GM19463 (cell line): ENCODE data around the gene CACNG5.

Experiments
- ATAC-seq: cut with Tn5 transposase; IDR thresholded peaks from one replicate; pipeline ENCODE4 v1.9.1; 2021; ENCODE audit warnings: mild to moderate bottlenecking, moderate library complexity; ENCODE audit not compliant: unreplicated experiment

Gene CACNG5

GRCh38 chr17:66819466-66819865 is 15.5 kb upstream of the CACNG5 start:
- no peak for ATAC-seq

GRCh38 chr17:66822009-66822408 is 12.9 kb upstream of the CACNG5 start:
- ATAC-seq = no peak

DNA sequence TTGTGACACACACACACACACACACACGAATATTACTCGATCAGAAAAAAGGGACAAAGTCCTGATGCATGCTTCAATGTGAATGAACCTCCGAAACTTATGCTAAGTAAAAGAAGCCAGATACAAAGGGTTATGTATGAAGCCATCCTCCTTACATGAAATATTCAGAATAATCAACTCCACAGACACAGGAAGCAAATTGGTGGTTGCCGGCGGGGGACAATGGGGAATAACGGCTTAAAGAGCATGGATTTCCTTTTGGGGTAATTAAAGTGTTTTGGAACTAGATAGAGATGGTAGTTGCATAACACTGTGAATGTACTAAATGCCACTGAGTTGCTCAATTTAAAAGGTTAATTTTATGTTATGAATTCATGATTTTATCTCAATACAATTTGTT is 8.1 kb upstream of the CACNG5 start:
- ATAC-seq = no peak

DNA sequence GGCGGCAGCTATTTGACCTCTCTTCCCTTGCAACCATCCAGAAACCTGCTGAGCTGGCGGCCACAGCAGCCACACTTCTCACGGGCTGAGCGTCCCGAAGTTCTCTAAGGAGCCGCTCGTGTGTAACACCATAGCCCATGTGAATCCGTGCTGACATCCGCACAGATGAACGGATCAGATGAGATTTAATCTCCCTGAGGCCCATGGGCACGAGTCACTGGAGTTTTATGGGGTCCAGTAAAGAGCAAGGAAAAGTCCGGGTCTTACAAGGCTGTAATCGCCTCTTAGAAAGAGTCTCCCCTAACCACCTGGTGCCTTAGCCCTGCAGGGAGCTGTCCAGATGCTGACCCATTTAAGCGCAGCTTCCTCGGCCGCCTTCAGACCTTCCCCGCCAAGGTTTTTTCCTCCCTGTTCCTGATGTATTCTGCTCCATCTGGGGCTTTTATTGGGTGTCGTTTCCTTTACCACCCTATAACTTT is 5.5 kb upstream of the CACNG5 start:
- no peak for ATAC-seq

- ATAC-seq = no peak
These were observed 5.0 kb upstream of the CACNG5 start for GRCh38 chr17:66829883-66830282.

- ATAC-seq = no peak
These were observed 4.5 kb upstream of the CACNG5 start for GRCh38 chr17:66830451-66830850.

GRCh38 chr17:66831383-66832210 is 3.3 kb upstream of the CACNG5 start:
- ATAC-seq = no peak

DNA sequence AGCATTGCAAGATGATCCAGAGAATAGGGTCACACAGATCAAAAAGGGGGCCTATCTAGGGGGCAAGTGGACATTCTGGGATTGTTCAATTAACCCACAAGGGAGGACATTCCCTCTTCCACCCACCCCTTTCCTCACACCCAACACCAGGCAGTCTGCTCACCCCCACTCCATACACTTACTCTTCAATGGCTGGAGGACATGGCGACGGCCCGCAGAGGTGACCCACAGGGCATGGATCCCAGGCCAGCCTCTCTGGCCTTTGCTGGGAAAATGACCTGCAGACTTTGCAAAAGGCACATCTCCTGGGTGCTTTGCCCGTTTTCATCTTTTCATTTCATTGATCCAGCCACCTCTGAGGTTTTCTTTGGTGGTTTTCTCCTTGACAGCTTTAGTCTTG is 1.7 kb upstream of the CACNG5 start:
- ATAC-seq = no peak

GRCh38 chr17:66834426-66834918 is 445 bp upstream of the CACNG5 start:
- ATAC-seq = no peak

GRCh38 chr17:66835476-66835875 is 559 bp downstream of the CACNG5 start:
- ATAC-seq = no peak

DNA sequence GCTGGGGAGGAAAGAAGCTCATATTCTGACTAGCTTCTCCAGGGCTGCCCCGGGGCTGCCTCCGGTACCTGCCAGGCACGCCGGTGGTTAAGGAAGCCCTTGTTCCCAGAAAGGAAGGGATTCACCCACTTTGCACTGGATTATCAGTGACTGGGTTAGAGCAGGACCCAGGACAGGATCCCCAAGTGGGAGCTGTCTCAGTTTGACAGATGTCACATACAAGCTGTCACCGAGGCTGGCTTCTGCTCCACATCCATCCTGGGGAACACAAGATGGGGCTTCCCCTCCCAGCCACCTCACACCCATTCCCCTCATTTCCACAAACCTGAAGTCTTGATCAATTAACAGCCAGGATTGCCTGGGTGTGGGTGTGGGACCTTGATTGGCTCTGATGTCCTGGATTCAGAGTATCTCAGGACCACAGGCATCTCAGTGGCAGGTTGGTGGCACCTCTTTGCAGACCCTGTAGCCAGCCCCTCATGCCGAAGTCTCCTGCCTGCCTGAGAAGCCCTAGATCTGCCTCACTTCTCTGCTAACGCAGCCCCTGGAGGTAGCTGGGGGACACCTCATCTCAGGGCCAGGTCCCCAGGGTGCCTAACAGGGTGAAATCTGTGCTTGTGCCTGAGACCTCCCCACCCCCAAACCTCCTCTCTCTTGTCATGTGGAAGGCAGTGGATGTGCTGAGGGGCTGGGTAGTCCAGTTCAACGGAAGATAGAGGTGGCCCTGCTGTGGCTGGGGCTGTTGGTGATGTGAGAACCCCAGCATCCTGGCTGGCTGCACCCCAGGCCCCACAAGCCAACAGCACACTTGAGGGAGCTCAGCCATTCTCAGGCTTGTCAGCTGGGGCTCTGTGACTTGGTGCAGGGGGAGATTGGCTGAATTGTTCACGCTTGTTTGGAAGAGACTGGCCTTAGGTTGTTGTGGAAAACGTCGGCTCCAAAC is 1.4 kb downstream of the CACNG5 start:
- ATAC-seq = no peak

- no peak for ATAC-seq
These were observed 2.3 kb downstream of the CACNG5 start for GRCh38 chr17:66837226-66837625.

- ATAC-seq = no peak
These were observed 3.2 kb downstream of the CACNG5 start for GRCh38 chr17:66837885-66838665.

- ATAC-seq = no peak
These were observed 4.7 kb downstream of the CACNG5 start for GRCh38 chr17:66839616-66840015.

GRCh38 chr17:66840061-66840460 is 5.1 kb downstream of the CACNG5 start:
- ATAC-seq = no peak

DNA sequence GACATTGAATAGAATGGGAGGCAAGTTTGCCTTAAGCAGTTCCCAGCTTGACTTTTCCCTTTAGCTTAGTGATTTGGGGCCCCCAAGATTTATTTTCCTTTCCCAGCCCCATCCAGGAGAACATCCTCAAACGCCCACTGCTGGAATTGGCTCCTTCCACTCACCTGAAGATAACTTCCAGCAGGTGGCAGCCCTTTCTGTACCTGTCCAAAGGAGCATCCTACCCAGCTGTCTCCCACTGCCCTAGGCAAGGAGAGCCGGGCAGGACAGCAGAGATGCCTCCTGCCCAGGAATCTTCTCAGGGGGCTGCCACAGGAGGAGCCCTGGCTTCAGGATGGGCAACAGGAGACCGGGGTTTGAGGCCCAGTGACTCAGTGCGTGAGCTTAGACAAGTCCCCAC is 6.4 kb downstream of the CACNG5 start:
- ATAC-seq = no peak

GRCh38 chr17:66841744-66842143 is 6.8 kb downstream of the CACNG5 start:
- no peak for ATAC-seq

DNA sequence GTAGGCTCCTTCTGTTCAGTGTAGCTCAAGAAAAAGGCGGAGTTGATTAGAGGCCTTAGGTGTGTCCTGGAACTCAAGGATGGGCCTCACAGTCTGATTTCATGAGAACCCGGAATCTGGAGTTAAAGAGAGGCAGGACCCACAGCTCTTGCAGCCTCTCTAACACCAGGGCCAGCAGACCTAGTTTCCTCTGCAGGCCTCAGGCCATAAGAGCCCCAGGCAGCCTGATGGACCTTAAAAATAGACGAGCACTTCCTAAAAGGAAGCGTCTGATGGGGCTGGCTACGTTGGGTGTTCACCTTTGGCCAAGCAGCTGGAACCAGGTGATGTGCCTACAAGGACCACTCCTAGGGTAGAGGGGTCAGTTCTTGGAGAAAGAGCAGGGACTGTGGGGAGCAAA is 7.6 kb downstream of the CACNG5 start:
- no peak for ATAC-seq

DNA sequence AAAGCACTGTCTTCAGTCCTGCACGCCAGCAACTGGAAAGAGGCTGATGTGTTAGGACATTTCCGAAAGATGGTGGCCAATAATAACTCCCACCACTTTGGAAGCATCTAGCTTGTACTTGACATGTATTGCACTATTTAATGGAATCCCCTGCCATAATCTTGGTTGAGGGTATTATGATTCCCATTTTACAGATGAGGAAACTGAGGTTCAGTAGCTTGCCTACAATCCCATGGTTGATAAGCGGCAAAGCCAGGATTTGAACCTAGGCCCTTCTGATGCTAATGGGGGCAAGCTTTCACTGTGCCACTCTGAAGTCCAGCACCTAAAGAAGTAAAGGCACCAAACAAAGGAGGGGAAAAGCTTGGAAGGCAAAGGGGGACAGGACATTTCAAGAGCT is 8.0 kb downstream of the CACNG5 start:
- ATAC-seq = no peak

GRCh38 chr17:66843627-66844026 is 8.7 kb downstream of the CACNG5 start:
- no peak for ATAC-seq

DNA sequence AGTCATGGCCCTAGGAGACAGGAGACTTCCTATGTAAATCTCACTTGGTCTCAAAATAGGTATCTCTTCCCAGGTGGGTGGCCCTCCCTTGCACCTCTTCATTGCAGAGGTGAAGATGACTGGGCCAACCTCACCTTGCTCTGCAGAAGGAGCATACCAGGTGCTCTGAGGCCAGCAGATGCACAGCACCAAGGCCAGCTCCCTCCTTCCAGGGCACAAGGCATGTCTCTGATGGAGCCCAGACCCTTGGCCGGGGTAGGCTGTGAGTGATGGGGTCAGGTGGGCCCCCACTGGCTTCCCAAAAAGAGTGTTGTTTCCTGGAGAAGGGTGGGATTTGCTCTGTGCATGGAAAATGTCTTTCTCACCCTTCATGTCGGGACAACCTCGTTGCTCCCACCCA is 12.8 kb downstream of the CACNG5 start:
- no peak for ATAC-seq
